ENCODE data around the gene KCNK16.

DNA sequence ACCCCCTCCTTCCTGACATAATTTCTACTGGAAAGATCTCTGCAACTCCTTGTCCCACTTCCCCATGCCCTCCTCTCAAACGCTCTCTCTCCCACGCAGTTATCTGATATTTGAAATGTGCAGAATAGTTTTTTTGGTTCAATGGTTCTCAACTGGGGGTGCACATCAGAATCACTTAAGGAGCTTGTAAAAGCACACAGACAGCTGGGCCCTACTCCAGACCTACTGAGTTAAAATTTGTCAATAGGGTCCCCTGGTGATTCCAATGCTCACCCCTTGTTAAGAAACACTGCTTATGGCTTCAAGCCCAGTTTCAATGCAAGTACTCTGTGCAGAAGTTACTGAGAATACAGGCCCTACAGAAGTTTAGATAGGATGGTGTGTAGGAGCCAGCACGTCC is 45.2 kb upstream of the KCNK16 start:
- TF ChIP-seq CTCF (IDR thresholded peaks at IDR 0.05): no peak
- TF ChIP-seq POLR2A (IDR thresholded peaks at IDR 0.05): no peak

All from heart left ventricle (tissue), 13 donors.